Right atrium auricular region (tissue), 2 donors: Measurements from ENCODE around the gene GCLM. TPM values are rescaled to one million over a fixed set of nuclear protein-coding genes. Genes with fewer than 3 reads are reported as not detected.

Experiments
- DNase-seq: peaks from one replicate; pipeline ENCODE4 v3.0.0-alpha.2; 2019; ENCODE audit warnings: low spot score
- H3K27ac ChIP-seq, 2 donors: fragments of 200-600 bp; sonication (generic); 1 replicate in 1 of 2; 2 replicates in 1 of 2; pipeline ENCODE4 v1.5.1; 2016 to 2019
- H3K27me3 ChIP-seq, 2 donors: fragments of 200-600 bp; sonication (generic); one replicate each; pipeline versions ENCODE4 v1.5.1 to v1.6.0; 2017 to 2019
- H3K36me3 ChIP-seq: fragments of 200-600 bp; sonication (generic); one replicate; pipeline ENCODE4 v1.5.1; 2016
- H3K4me1 ChIP-seq, 2 donors: fragments of 200-600 bp; sonication (generic); one replicate each; pipeline versions ENCODE4 v1.5.1 to v1.6.0; 2017 to 2019
- H3K4me3 ChIP-seq, 2 donors: fragments of 200-600 bp; sonication (generic); 1 replicate in 1 of 2; 2 replicates in 1 of 2; pipeline ENCODE4 v1.5.1; 2017 to 2019; ENCODE audit warnings: mild to moderate bottlenecking in 1 of 2, moderate library complexity in 1 of 2
- H3K9me3 ChIP-seq, 2 donors: fragments of 200-600 bp; sonication (generic); one replicate each; pipeline ENCODE4 v1.5.1; 2019
- total RNA-seq, 2 donors: library from RNA; depleted of rRNA; stranded (reverse); fragments of >200 nt; gene quantifications; one replicate each; pipeline ENCODE4 v1.1.0, GENCODE V29; 2016
- TF ChIP-seq, protein P1 (sequence below), 2 donors: fragments of 200-600 bp; sonication (generic); IDR thresholded peaks; one replicate each; pipeline ENCODE4 v1.5.1; 2019; ENCODE audit warnings: antibody characterized with exemption in 2 of 2

Gene GCLM
- total RNA-seq, 2 donors from 2014 or later = 7.5 to 8.5 TPM

DNA sequence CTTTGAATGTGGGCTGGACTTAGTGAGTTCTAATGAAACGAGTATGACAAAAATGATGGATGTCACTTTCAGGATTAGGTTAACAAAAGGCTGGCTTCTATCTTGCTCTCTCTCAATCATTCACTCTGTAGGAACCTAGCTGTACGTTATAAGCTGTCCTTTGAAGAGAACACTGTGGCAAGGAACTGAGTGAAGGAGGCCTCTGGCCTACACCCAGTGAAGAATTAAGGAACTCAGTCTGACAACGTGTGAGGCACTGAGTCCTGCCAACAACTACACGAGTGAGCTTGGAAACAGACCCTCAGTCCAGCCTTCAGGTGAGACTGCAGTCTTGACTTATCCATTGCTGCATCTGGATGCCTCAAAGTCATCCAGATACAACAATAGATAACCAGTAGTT lies 27.0 kb downstream of the GCLM start:
- no peak overlapping the region for H3K27ac ChIP-seq
- H3K27me3 ChIP-seq = no peaks in the 10 kb centered on the region
- H3K4me3 ChIP-seq = no peak overlapping the region
- TF ChIP-seq, protein P1, sequence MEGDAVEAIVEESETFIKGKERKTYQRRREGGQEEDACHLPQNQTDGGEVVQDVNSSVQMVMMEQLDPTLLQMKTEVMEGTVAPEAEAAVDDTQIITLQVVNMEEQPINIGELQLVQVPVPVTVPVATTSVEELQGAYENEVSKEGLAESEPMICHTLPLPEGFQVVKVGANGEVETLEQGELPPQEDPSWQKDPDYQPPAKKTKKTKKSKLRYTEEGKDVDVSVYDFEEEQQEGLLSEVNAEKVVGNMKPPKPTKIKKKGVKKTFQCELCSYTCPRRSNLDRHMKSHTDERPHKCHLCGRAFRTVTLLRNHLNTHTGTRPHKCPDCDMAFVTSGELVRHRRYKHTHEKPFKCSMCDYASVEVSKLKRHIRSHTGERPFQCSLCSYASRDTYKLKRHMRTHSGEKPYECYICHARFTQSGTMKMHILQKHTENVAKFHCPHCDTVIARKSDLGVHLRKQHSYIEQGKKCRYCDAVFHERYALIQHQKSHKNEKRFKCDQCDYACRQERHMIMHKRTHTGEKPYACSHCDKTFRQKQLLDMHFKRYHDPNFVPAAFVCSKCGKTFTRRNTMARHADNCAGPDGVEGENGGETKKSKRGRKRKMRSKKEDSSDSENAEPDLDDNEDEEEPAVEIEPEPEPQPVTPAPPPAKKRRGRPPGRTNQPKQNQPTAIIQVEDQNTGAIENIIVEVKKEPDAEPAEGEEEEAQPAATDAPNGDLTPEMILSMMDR (IDR thresholded peaks at IDR 0.05) = no peak
- DNase-seq = no peak
- H3K9me3 ChIP-seq = no peaks in the 10 kb centered on the region
- H3K4me1 ChIP-seq = peaks cover 0 to 19% of the 10 kb centered on the region in 2 donors
- peaks cover 4% of the 10 kb centered on the region for H3K36me3 ChIP-seq

DNA sequence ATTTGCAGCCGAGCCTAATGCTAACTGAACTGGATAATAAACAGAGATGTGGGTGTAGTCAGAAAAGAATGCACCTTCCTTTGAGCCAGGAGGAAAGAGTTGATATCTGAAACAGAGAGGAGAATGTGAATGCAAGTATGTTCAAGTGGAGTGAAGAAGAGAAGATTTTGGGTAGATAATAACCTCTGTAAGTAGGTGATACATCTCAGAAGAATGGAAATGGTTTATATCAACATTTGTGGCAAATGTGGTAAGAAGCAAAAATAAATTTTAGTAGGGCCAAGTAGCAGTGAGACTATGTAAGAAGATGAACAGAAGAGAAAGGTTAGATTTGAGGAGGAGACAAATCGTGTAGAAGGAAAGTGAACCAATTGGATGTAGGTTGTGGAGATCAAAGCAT lies 28.5 kb downstream of the GCLM start:
- Histone ChIP-seq H3K36me3 (peaks cover 13% of the 10 kb centered on the region), H3K4me1 (peaks cover 0 to 33% of the 10 kb centered on the region in 2 donors), H3K27ac (no peak overlapping the region), H3K4me3 (no peak overlapping the region), H3K27me3 (no peaks in the 10 kb centered on the region), H3K9me3 (no peaks in the 10 kb centered on the region)
- TF ChIP-seq, protein P1 (IDR thresholded peaks at IDR 0.05) = no peak
- no peak for DNase-seq

DNA sequence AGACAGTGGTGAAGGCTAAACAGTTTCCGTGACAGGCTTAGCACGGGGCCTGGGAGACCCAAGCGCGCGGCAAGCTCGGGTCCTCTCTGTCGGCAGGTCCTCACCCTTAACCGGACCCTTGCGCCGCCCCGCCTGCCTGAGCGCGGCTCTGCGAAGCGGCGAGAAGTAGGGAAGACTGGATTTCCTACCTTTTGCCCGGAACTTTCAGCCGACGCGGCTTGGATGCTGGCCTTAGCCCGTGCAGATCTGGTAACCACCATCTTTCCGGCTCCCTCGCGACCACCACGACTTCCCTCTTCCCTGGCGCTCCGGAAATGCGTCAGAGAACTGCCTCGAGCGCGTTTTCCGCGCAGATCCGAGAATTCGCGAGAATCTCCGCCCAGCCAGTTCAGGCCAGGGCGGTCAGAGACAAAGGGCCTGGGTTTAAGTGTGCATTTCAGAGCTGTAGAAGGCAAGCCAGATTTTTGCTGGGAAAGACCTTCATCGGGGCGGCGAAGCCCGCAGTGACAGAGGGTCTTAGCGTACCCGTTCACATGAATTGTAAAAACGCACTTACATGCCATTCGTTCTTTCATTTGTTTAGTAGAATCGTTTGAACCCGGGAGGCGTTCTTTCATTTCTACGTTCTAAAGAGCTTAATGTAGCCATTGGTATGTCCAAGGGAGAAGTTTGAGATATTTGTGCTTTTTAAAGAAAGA lies 30.2 kb downstream of the GCLM start, which contains the start of gene DNTTIP2:
DNTTIP2 (minus strand) TSS at position 318 of the 698 bp plus-strand sequence; CDS start at position 260, 58 bp downstream.
- TF ChIP-seq, protein P1 (IDR thresholded peaks at IDR 0.05) = no peak
- Histone ChIP-seq H3K9me3 (no peaks in the 10 kb centered on the region), H3K36me3 (peaks cover 27% of the 10 kb centered on the region), H3K4me1 (peaks cover 0 to 33% of the 10 kb centered on the region in 2 donors), H3K27ac (peak within 1 kb of the TSS; percentile 91 to 92), H3K4me3 (peak within 1 kb of the TSS; percentile 73 to 88), H3K27me3 (no peaks in the 10 kb centered on the region)
- peak; percentile 91 for DNase-seq

DNA sequence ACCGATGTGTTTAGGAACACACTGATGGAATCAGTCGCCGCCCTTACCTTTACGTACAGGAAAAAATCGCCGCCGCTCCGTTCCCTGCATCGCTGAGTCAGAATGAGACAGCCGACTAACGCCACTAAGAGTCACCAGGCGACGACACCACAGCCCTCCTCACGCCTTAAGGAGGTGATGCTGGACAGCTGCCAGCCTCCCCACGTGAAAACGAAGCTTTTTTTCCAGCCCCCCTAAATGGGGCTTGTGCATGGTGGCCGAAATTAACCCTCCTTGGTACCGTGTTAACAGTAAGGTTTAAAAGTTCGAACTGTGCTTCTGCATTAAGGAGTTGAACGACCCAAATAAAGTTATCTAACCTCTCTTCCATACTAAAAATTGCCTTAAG lies 30.7 kb downstream of the GCLM start:
- Histone ChIP-seq H3K9me3 (no peaks in the 10 kb centered on the region), H3K27ac (peak overlapping the region; percentile 91 to 92), H3K27me3 (no peaks in the 10 kb centered on the region), H3K4me1 (peaks cover 0 to 33% of the 10 kb centered on the region in 2 donors), H3K36me3 (peaks cover 32% of the 10 kb centered on the region), H3K4me3 (peak overlapping the region; percentile 73 to 88)
- no peak for DNase-seq
- TF ChIP-seq, protein P1 (IDR thresholded peaks at IDR 0.05) = no peak

DNA sequence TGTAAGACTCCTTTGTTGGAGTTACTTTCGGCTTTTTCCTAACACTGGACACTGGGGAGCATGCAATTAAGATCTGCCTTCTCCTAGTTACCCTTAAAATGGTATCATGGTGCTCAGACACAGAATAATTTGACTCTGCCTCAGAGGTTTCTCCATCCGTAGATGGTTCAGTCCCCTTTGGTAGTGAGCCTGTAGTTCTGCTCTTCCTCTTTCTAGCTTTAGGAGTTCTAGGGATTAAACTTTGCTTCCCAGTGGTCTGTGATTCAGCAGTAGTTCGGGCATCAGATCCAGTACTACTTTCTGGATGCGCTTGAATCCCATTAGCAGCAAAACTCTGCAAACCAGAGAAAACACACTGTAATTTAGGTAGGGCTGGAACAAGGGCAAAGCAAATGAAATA lies 31.7 kb downstream of the GCLM start:
- H3K4me3 ChIP-seq = no peak overlapping the region
- peaks cover 42% of the 10 kb centered on the region for H3K36me3 ChIP-seq
- no peaks in the 10 kb centered on the region for H3K9me3 ChIP-seq
- TF ChIP-seq, protein P1 (IDR thresholded peaks at IDR 0.05) = no peak
- peaks cover 0 to 33% of the 10 kb centered on the region in 2 donors for H3K4me1 ChIP-seq
- no peak for DNase-seq
- no peaks in the 10 kb centered on the region for H3K27me3 ChIP-seq
- H3K27ac ChIP-seq = no peak overlapping the region
